ENCODE measurements around the gene CUL2. TPM values are rescaled to one million over a fixed set of nuclear protein-coding genes. Genes with fewer than 3 reads are reported as not detected.

CUL2 gene
- total RNA-seq, 4 donors from 2014 or later = 15.9 to 28.5 (median 22.7) TPM

DNA sequence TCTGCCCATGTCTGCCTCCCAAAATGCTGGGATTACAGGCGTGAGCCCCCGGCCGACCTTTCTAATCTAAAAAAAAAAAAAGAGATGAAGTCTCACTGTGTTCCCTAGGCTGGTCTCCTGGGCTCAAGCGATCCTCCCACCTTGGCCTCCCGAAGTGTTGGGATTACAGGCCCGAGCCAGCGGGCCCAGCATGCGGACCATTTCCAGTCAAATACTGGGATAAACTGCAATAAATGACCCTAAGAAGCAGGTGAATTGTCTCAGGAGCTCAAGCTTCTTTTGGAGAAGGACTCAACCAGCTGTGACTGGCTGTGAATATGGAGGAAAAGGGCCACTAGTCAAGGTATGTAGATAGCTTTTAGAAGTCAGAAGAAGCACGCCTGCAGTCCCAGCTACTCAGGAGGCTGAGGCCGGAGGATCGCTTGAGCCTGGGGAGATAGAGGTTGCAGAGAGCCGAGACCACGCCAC lies 36.0 kb upstream of the CUL2 start:
- H3K27me3 ChIP-seq = no peaks in the 10 kb centered on the region
- peak; percentile 8 for ATAC-seq
- no peak for TF ChIP-seq POLR2AphosphoS5 (IDR thresholded peaks at IDR 0.05)
- no peak for TF ChIP-seq EP300 (IDR thresholded peaks at IDR 0.05)
- TF ChIP-seq CTCF (IDR thresholded peaks at IDR 0.05) = no peak
- TF ChIP-seq POLR2A (IDR thresholded peaks at IDR 0.05) = no peak
- peaks cover 0 to 40% (median 0%) of the 10 kb centered on the region in 3 donors for H3K4me1 ChIP-seq
- H3K27ac ChIP-seq = peak overlapping the region; percentile 68 to 100 (median 99)
- 43% methylated on average over 5 of the region's 13 CpGs; no CpG with 5 or more reads in 1 of the 2 donors for WGBS, 2 donors (ENCODE audit: low coverage in 1 of 2)
- no peaks in the 10 kb centered on the region for H3K36me3 ChIP-seq
- peak overlapping the region; percentile 71 to 91 for H3K4me3 ChIP-seq
- H3K9me3 ChIP-seq = no peaks in the 10 kb centered on the region

- H3K27me3 ChIP-seq = no peaks in the 10 kb centered on the region
- peak overlapping the region in 1 of 4 donors; percentile 0 for H3K27ac ChIP-seq
- H3K9me3 ChIP-seq = no peaks in the 10 kb centered on the region
- peaks cover 0 to 27% (median 0%) of the 10 kb centered on the region in 3 donors for H3K4me1 ChIP-seq
- no peak for ATAC-seq
- 45 to 56% methylated on average over 6 of the region's 6 CpGs for WGBS, 2 donors (ENCODE audit: low coverage in 1 of 2)
- no peaks in the 10 kb centered on the region for H3K36me3 ChIP-seq
- H3K4me3 ChIP-seq = no peak overlapping the region
- TF ChIP-seq CTCF (IDR thresholded peaks at IDR 0.05) = no peak
- no peak for TF ChIP-seq POLR2A (IDR thresholded peaks at IDR 0.05)
- TF ChIP-seq EP300 (IDR thresholded peaks at IDR 0.05) = no peak
- TF ChIP-seq POLR2AphosphoS5 (IDR thresholded peaks at IDR 0.05) = no peak
These were observed 34.4 kb upstream of the CUL2 start for GRCh38 chr10:35124540-35124939.

DNA sequence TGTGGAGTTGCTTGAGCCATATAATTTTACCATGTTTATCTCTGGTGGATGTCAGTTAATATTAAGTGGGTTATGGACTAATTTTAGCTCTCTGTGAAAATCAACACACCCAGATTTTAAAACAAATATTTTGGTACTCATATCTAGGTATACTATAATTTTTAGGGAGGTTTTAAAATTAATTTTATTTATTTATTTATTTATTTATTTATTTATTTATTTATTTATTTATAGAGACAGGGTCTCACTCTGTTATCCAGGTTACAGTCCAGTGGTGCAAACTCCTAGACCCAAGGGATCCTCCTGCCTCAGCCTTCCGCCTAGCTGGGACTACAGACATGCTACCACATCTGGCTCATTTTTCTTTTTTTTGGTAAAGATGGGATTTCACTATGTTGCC lies 29.2 kb upstream of the CUL2 start:
- WGBS, 2 donors (ENCODE audit: low coverage in 1 of 2) = 75 to 100% methylated on average over 1 of the region's 1 CpG

DNA sequence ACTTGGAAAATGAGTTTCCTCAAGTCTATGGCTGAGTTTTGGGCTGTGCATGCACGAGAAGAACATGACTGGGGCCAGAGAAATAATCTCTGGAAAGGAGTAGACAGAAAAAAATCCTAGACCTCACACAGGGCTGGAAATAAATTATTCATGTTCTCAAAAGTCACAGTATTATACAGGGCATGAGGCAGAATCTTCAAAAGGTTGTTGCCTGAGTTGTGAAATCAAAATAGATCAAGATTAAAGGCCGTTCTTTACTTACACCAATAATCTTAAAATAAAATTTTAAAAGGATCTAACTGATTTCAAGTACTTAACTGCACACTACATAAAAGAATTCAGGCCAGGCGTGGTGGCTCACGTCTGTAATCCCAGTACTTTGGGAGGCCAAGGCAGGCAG lies 22.4 kb upstream of the CUL2 start:
- no peaks in the 10 kb centered on the region for H3K36me3 ChIP-seq
- no peaks in the 10 kb centered on the region for H3K27me3 ChIP-seq
- TF ChIP-seq CTCF (IDR thresholded peaks at IDR 0.05) (no peak), EP300 (IDR thresholded peaks at IDR 0.05) (no peak), POLR2AphosphoS5 (IDR thresholded peaks at IDR 0.05) (no peak), POLR2A (IDR thresholded peaks at IDR 0.05) (no peak)
- H3K4me3 ChIP-seq = no peak overlapping the region
- no peaks in the 10 kb centered on the region for H3K9me3 ChIP-seq
- WGBS, 2 donors (ENCODE audit: low coverage in 1 of 2) = 75 to 82% methylated on average over 4 of the region's 4 CpGs
- ATAC-seq = no peak
- H3K27ac ChIP-seq = no peak overlapping the region
- H3K4me1 ChIP-seq = no peaks in the 10 kb centered on the region

More for the DNA sequence above, 29.2 kb upstream of the CUL2 start:
- Histone ChIP-seq H3K27me3 (no peaks in the 10 kb centered on the region), H3K27ac (no peak overlapping the region), H3K4me3 (no peak overlapping the region), H3K36me3 (no peaks in the 10 kb centered on the region), H3K4me1 (no peaks in the 10 kb centered on the region), H3K9me3 (no peaks in the 10 kb centered on the region)
- no peak for ATAC-seq
- TF ChIP-seq CTCF (IDR thresholded peaks at IDR 0.05) (no peak), POLR2A (IDR thresholded peaks at IDR 0.05) (no peak), EP300 (IDR thresholded peaks at IDR 0.05) (no peak), POLR2AphosphoS5 (IDR thresholded peaks at IDR 0.05) (no peak)

GRCh38 chr10:35103882-35104281 lies 13.7 kb upstream of the CUL2 start:
- Histone ChIP-seq H3K36me3 (no peaks in the 10 kb centered on the region), H3K4me3 (no peak overlapping the region), H3K27me3 (no peaks in the 10 kb centered on the region), H3K4me1 (no peaks in the 10 kb centered on the region), H3K27ac (no peak overlapping the region), H3K9me3 (no peaks in the 10 kb centered on the region)
- ATAC-seq = no peak
- TF ChIP-seq POLR2A (IDR thresholded peaks at IDR 0.05) = no peak
- no peak for TF ChIP-seq POLR2AphosphoS5 (IDR thresholded peaks at IDR 0.05)
- no peak for TF ChIP-seq EP300 (IDR thresholded peaks at IDR 0.05)
- no peak for TF ChIP-seq CTCF (IDR thresholded peaks at IDR 0.05)
- WGBS, 2 donors (ENCODE audit: low coverage in 1 of 2) = 24 to 61% methylated on average over 2 to 5 of the region's 7 CpGs
